ENCODE results near the gene CXXC5.

The CXXC5 gene

GRCh38 chr5:139654464-139654863, 6.3 kb downstream of the CXXC5 start:
- TF ChIP-seq POLR2AphosphoS5 (IDR thresholded peaks at IDR 0.05; ENCODE audit: low read depth, low read length) (no peak), POLR2A (IDR thresholded peaks at IDR 0.05; ENCODE audit: low read depth, low read length) (no peak), TAF1 (IDR thresholded peaks at IDR 0.05; ENCODE audit: borderline replicate concordance, low read depth, low read length) (no peak)
- FAIRE-seq (peak; percentile 27), DNase-seq (ENCODE audit: insufficient read length) (no peak)

- DNase-seq (ENCODE audit: insufficient read length) (no peak), FAIRE-seq (no peak)
- TF ChIP-seq TAF1 (IDR thresholded peaks at IDR 0.05; ENCODE audit: borderline replicate concordance, low read depth, low read length) (no peak), POLR2AphosphoS5 (IDR thresholded peaks at IDR 0.05; ENCODE audit: low read depth, low read length) (no peak), POLR2A (IDR thresholded peaks at IDR 0.05; ENCODE audit: low read depth, low read length) (no peak)
Observed at GRCh38 chr5:139654871-139655491, 6.8 kb downstream of the CXXC5 start.

- DNase-seq (ENCODE audit: insufficient read length) (no peak), FAIRE-seq (no peak)
- TF ChIP-seq POLR2AphosphoS5 (IDR thresholded peaks at IDR 0.05; ENCODE audit: low read depth, low read length) (no peak), POLR2A (IDR thresholded peaks at IDR 0.05; ENCODE audit: low read depth, low read length) (no peak), TAF1 (IDR thresholded peaks at IDR 0.05; ENCODE audit: borderline replicate concordance, low read depth, low read length) (no peak)
Observed at GRCh38 chr5:139655727-139656271, 7.7 kb downstream of the CXXC5 start.

GRCh38 chr5:139657363-139658321, 9.5 kb downstream of the CXXC5 start:
- TF ChIP-seq POLR2AphosphoS5 (IDR thresholded peaks at IDR 0.05; ENCODE audit: low read depth, low read length): no peak
- TF ChIP-seq POLR2A (IDR thresholded peaks at IDR 0.05; ENCODE audit: low read depth, low read length): no peak
- no peak for TF ChIP-seq TAF1 (IDR thresholded peaks at IDR 0.05; ENCODE audit: borderline replicate concordance, low read depth, low read length)
- DNase-seq (ENCODE audit: insufficient read length) (no peak), FAIRE-seq (no peak)

- DNase-seq (ENCODE audit: insufficient read length) (no peak), FAIRE-seq (no peak)
- no peak for TF ChIP-seq POLR2AphosphoS5 (IDR thresholded peaks at IDR 0.05; ENCODE audit: low read depth, low read length)
- TF ChIP-seq POLR2A (IDR thresholded peaks at IDR 0.05; ENCODE audit: low read depth, low read length): no peak
- no peak for TF ChIP-seq TAF1 (IDR thresholded peaks at IDR 0.05; ENCODE audit: borderline replicate concordance, low read depth, low read length)
Observed at GRCh38 chr5:139658501-139658927, 10.4 kb downstream of the CXXC5 start.

GRCh38 chr5:139658928-139659667, 10.9 kb downstream of the CXXC5 start:
- no peak for TF ChIP-seq TAF1 (IDR thresholded peaks at IDR 0.05; ENCODE audit: borderline replicate concordance, low read depth, low read length)
- no peak for TF ChIP-seq POLR2A (IDR thresholded peaks at IDR 0.05; ENCODE audit: low read depth, low read length)
- TF ChIP-seq POLR2AphosphoS5 (IDR thresholded peaks at IDR 0.05; ENCODE audit: low read depth, low read length): no peak
- peak; percentile 14 for FAIRE-seq
- DNase-seq (ENCODE audit: insufficient read length): no peak

- TF ChIP-seq POLR2AphosphoS5 (IDR thresholded peaks at IDR 0.05; ENCODE audit: low read depth, low read length) (no peak), TAF1 (IDR thresholded peaks at IDR 0.05; ENCODE audit: borderline replicate concordance, low read depth, low read length) (no peak), POLR2A (IDR thresholded peaks at IDR 0.05; ENCODE audit: low read depth, low read length) (no peak)
- no peak for DNase-seq (ENCODE audit: insufficient read length)
- no peak for FAIRE-seq
Observed at GRCh38 chr5:139659695-139660101, 11.5 kb downstream of the CXXC5 start.

- no peak for TF ChIP-seq TAF1 (IDR thresholded peaks at IDR 0.05; ENCODE audit: borderline replicate concordance, low read depth, low read length)
- TF ChIP-seq POLR2A (IDR thresholded peaks at IDR 0.05; ENCODE audit: low read depth, low read length): no peak
- TF ChIP-seq POLR2AphosphoS5 (IDR thresholded peaks at IDR 0.05; ENCODE audit: low read depth, low read length): no peak
- DNase-seq (ENCODE audit: insufficient read length) (no peak), FAIRE-seq (no peak)
Observed at GRCh38 chr5:139660105-139660922, 12.2 kb downstream of the CXXC5 start.

GRCh38 chr5:139660923-139661814, 13.0 kb downstream of the CXXC5 start:
- 0 out of 2 replicates have a peak, but pooled peaks have one; percentile 30 for TF ChIP-seq POLR2A (IDR thresholded peaks at IDR 0.05; ENCODE audit: low read depth, low read length)
- TF ChIP-seq TAF1 (IDR thresholded peaks at IDR 0.05; ENCODE audit: borderline replicate concordance, low read depth, low read length): no peak
- TF ChIP-seq POLR2AphosphoS5 (IDR thresholded peaks at IDR 0.05; ENCODE audit: low read depth, low read length): peak; percentile 63
- FAIRE-seq (peak; percentile 80), DNase-seq (ENCODE audit: insufficient read length) (no peak)

Measured in GM12892 (cell line).